HepG2 (cell line): Measurements from ENCODE around the gene ZNF117. TPM values are rescaled to one million over a fixed set of nuclear protein-coding genes. Genes with fewer than 3 reads are reported as not detected.
A peak's percentile ranks its signal among the peaks of the same experiment; 100 is the strongest.

Experiments
- CBX1 ChIP-seq: IDR thresholded peaks from one replicate; pipeline ENCODE4 v1.6.1; 2016; ENCODE audit warnings: antibody characterized with exemption, low read depth
- FOXA1 ChIP-seq, 2 experiments: fragments of 450-650 bp in 1 of 2; sonication (generic) in 1 of 2; formaldehyde crosslinking in 1 of 2; IDR thresholded peaks; 2 replicates each; pipeline versions ENCODE4 v1.4.0 to v1.6.1; 2016 to 2020; ENCODE audit warnings: missing genetic modification reagents in 1 of 2
- GABPA ChIP-seq, 2 experiments: IDR thresholded peaks; 2 replicates each; pipeline ENCODE4 v1.6.1; 2011 to 2016; ENCODE audit warnings: low read depth in 2 of 2, low read length in 1 of 2, missing biosample characterization in 1 of 2, missing genetic modification characterization in 1 of 2
- GPN1 ChIP-seq: sonication (generic); formaldehyde crosslinking; IDR thresholded peaks from 2 replicates; pipeline ENCODE4 v1.5.1; 2020; ENCODE audit warnings: missing genetic modification reagents, borderline replicate concordance
- IRX3 ChIP-seq: sonication (generic); formaldehyde crosslinking; IDR thresholded peaks from 2 replicates; pipeline ENCODE4 v1.8.1; 2023; ENCODE audit warnings: mild to moderate bottlenecking, low read depth, missing genetic modification reagents, borderline replicate concordance
- NFE2L1 ChIP-seq: sonication (generic); formaldehyde crosslinking; IDR thresholded peaks from 2 replicates; pipeline ENCODE4 v1.4.0; 2020; ENCODE audit warnings: missing genetic modification reagents, mild to moderate bottlenecking, borderline replicate concordance
- SIN3A ChIP-seq: IDR thresholded peaks from 2 replicates; pipeline ENCODE4 v1.6.1; 2011; ENCODE audit warnings: low read depth, mild to moderate bottlenecking, control low read depth, low read length, borderline replicate concordance
- SRSF4 ChIP-seq: fragments of 200-400 bp; formaldehyde crosslinking; IDR thresholded peaks from one replicate; pipeline ENCODE4 v1.6.1; 2018; ENCODE audit warnings: mild to moderate bottlenecking, low read depth, low read length, moderate library complexity; ENCODE audit not compliant: poor library complexity, severe bottlenecking
- ZC3H13 ChIP-seq: sonication (generic); formaldehyde crosslinking; IDR thresholded peaks from 2 replicates; pipeline ENCODE4 v1.8.1; 2023; ENCODE audit warnings: mild to moderate bottlenecking, missing genetic modification reagents, moderate library complexity
- ZNF138 ChIP-seq: sonication (generic); formaldehyde crosslinking; IDR thresholded peaks from 2 replicates; pipeline ENCODE4 v1.5.0; 2020; ENCODE audit warnings: mild to moderate bottlenecking, low read depth, missing genetic modification reagents
- ZNF326 ChIP-seq: sonication (generic); formaldehyde crosslinking; IDR thresholded peaks from 2 replicates; pipeline ENCODE4 v1.4.0; 2020; ENCODE audit warnings: missing genetic modification reagents, borderline replicate concordance
- ZNF451 ChIP-seq: sonication (generic); formaldehyde crosslinking; IDR thresholded peaks from 2 replicates; pipeline ENCODE4 v1.5.0; 2020; ENCODE audit warnings: mild to moderate bottlenecking, missing genetic modification reagents
- ZNF530 ChIP-seq: sonication (generic); formaldehyde crosslinking; IDR thresholded peaks from 2 replicates; pipeline ENCODE4 v1.5.0; 2020; ENCODE audit warnings: low read depth, mild to moderate bottlenecking, missing genetic modification reagents
- ZNF672 ChIP-seq: sonication (generic); formaldehyde crosslinking; IDR thresholded peaks from 2 replicates; pipeline ENCODE4 v1.8.1; 2022; ENCODE audit warnings: missing genetic modification reagents
- ZNF790 ChIP-seq: sonication (generic); formaldehyde crosslinking; IDR thresholded peaks from 2 replicates; pipeline ENCODE4 v1.8.0; 2022; ENCODE audit warnings: missing genetic modification reagents, mild to moderate bottlenecking, borderline replicate concordance
- polyA plus RNA-seq, 8 experiments: library from polyadenylated mRNA; depleted of rRNA in 3 of 8; stranded (reverse) in 7 of 8; unstranded in 1 of 8; fragments of >200 nt; fragmentation: Illumina TruSeq in 4 of 8; extraction: Trizol in 4 of 8; gene quantifications; 2 replicates each; pipeline versions ENCODE4 v1.2.1 to v1.2.3, GENCODE V29; 2011 to 2016; ENCODE audit warnings: low read depth in 4 of 8, missing spikeins in 1 of 8, mixed read lengths in 1 of 8; ENCODE audit not compliant: insufficient read depth in 1 of 8
- total RNA-seq, 5 experiments: library from RNA; depleted of rRNA; stranded (reverse); fragments of >200 nt; fragmentation: Illumina TruSeq; extraction: Trizol; gene quantifications; 2 replicates each; pipeline ENCODE4 v1.2.3, GENCODE V29; 2016; ENCODE audit warnings: low read depth in 1 of 5
- TF ChIP-seq, protein P1 (sequence below): IDR thresholded peaks from 2 replicates; pipeline ENCODE4 v1.6.1; 2012; ENCODE audit warnings: low read depth, low read length, improper control_type of control experiment
- TF ChIP-seq, protein P2 (sequence below): sonication (generic); formaldehyde crosslinking; IDR thresholded peaks from 2 replicates; pipeline ENCODE4 v1.4.0; 2020; ENCODE audit warnings: mild to moderate bottlenecking, missing genetic modification reagents
- TF ChIP-seq, protein P3 (sequence below): sonication (generic); formaldehyde crosslinking; IDR thresholded peaks from 2 replicates; pipeline ENCODE4 v1.5.0; 2020; ENCODE audit warnings: mild to moderate bottlenecking, missing genetic modification reagents
- TF ChIP-seq, protein P4 (sequence below): sonication (generic); formaldehyde crosslinking; IDR thresholded peaks from 2 replicates; pipeline ENCODE4 v1.5.1; 2020; ENCODE audit warnings: missing genetic modification reagents, mild to moderate bottlenecking, borderline replicate concordance

ZNF117 gene
- total and polyA plus RNA-seq, 2 of the 13 experiments (the other 11 are each of a cell fraction or from before 2014, with no cell fraction given): 6.6 to 20.0 TPM

DNA sequence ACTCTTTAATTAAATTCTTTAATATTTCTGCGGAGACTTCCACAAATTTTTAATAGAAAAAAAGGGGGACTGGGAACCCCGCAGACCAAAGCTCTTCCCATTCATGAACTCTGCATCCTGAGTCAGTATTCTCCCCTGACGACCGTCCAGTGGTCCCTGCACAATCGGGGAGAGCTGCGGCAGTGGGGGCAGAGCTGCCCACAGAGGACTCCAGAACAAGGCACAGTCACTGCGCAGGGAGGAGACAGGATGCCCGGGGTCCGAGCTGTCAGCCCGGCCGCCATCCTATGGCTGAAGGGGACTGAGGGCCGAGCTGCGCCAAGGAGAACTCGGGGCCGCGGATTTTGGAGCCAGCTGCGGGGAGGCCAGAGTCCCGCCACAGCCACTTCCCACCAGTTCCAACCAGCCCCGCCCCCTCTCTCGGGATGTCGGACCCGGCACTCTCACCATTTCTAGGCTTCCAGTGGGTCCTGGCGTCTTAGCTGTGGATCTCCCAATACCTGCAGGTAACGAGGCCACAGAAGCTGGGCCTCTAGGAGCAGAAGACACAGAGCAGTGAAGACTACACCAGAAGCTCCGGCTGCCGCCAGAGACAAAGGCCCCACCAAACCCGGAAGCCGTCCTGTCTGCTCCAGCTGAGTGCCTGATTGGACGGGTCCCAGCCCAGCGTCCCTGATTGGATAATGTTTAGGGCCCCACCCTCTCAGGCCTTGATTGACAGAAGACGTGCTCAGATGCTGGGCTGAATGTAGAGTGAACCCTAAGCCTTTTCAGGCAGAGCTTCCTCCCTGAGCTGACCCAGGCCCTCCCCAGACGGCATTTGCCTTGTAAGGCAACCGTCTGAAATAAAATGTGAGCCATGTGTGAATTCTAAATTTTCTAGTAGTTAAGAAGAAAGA lies 15.5 kb upstream of the ZNF117 start, which contains the start of gene ERV3-1 (continued):
- TF ChIP-seq, protein P1, sequence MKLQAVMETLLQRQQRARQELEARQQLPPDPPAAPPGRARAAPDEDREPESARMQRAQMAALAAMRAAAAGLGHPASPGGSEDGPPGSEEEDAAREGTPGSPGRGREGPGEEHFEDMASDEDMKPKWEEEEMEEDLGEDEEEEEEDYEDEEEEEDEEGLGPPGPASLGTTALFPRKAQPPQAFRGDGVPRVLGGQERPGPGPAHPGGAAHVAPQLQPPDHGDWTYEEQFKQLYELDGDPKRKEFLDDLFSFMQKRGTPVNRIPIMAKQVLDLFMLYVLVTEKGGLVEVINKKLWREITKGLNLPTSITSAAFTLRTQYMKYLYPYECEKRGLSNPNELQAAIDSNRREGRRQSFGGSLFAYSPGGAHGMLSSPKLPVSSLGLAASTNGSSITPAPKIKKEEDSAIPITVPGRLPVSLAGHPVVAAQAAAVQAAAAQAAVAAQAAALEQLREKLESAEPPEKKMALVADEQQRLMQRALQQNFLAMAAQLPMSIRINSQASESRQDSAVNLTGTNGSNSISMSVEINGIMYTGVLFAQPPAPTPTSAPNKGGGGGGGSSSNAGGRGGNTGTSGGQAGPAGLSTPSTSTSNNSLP: no peak
- no peak for TF ChIP-seq ZNF672 (CRISPR knock-in tag)
- no peak for TF ChIP-seq ZNF451
- TF ChIP-seq SRSF4: no peak
- TF ChIP-seq CBX1: no peak
- peak; percentile 78; the same call in 1 of the 2 replicates for TF ChIP-seq ZC3H13 (CRISPR knock-in tag)
- no peak for TF ChIP-seq GPN1 (CRISPR knock-in tag)
- no peak for TF ChIP-seq ZNF326 (CRISPR knock-in tag)
- TF ChIP-seq, protein P2, sequence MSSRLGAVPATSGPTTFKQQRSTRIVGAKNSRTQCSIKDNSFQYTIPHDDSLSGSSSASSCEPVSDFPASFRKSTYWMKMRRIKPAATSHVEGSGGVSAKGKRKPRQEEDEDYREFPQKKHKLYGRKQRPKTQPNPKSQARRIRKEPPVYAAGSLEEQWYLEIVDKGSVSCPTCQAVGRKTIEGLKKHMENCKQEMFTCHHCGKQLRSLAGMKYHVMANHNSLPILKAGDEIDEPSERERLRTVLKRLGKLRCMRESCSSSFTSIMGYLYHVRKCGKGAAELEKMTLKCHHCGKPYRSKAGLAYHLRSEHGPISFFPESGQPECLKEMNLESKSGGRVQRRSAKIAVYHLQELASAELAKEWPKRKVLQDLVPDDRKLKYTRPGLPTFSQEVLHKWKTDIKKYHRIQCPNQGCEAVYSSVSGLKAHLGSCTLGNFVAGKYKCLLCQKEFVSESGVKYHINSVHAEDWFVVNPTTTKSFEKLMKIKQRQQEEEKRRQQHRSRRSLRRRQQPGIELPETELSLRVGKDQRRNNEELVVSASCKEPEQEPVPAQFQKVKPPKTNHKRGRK (CRISPR knock-in tag): no peak
- no peak for TF ChIP-seq GABPA (IDR thresholded peaks at IDR 0.05; ENCODE audit: low read depth, low read length)
- peak; percentile 65 for TF ChIP-seq GABPA (CRISPR knock-in tag; IDR thresholded peaks at IDR 0.05; ENCODE audit: low read depth)
- TF ChIP-seq NFE2L1 (CRISPR knock-in tag): no peak
- TF ChIP-seq, protein P3, sequence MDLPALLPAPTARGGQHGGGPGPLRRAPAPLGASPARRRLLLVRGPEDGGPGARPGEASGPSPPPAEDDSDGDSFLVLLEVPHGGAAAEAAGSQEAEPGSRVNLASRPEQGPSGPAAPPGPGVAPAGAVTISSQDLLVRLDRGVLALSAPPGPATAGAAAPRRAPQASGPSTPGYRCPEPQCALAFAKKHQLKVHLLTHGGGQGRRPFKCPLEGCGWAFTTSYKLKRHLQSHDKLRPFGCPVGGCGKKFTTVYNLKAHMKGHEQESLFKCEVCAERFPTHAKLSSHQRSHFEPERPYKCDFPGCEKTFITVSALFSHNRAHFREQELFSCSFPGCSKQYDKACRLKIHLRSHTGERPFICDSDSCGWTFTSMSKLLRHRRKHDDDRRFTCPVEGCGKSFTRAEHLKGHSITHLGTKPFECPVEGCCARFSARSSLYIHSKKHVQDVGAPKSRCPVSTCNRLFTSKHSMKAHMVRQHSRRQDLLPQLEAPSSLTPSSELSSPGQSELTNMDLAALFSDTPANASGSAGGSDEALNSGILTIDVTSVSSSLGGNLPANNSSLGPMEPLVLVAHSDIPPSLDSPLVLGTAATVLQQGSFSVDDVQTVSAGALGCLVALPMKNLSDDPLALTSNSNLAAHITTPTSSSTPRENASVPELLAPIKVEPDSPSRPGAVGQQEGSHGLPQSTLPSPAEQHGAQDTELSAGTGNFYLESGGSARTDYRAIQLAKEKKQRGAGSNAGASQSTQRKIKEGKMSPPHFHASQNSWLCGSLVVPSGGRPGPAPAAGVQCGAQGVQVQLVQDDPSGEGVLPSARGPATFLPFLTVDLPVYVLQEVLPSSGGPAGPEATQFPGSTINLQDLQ (CRISPR knock-in tag): no peak
- no peak for TF ChIP-seq ZNF138 (CRISPR knock-in tag)
- TF ChIP-seq, protein P4, sequence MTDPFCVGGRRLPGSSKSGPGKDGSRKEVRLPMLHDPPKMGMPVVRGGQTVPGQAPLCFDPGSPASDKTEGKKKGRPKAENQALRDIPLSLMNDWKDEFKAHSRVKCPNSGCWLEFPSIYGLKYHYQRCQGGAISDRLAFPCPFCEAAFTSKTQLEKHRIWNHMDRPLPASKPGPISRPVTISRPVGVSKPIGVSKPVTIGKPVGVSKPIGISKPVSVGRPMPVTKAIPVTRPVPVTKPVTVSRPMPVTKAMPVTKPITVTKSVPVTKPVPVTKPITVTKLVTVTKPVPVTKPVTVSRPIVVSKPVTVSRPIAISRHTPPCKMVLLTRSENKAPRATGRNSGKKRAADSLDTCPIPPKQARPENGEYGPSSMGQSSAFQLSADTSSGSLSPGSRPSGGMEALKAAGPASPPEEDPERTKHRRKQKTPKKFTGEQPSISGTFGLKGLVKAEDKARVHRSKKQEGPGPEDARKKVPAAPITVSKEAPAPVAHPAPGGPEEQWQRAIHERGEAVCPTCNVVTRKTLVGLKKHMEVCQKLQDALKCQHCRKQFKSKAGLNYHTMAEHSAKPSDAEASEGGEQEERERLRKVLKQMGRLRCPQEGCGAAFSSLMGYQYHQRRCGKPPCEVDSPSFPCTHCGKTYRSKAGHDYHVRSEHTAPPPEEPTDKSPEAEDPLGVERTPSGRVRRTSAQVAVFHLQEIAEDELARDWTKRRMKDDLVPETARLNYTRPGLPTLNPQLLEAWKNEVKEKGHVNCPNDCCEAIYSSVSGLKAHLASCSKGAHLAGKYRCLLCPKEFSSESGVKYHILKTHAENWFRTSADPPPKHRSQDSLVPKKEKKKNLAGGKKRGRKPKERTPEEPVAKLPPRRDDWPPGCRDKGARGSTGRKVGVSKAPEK (CRISPR knock-in tag): no peak
- peak; percentile 93; the same call in 1 of the 2 replicates for TF ChIP-seq SIN3A
- no peak for TF ChIP-seq IRX3 (CRISPR knock-in tag)
- TF ChIP-seq ZNF790 (CRISPR knock-in tag): no peak
- no peak for TF ChIP-seq ZNF530 (CRISPR knock-in tag)
- no peak for TF ChIP-seq FOXA1 (IDR thresholded peaks at IDR 0.05)
- no peak for TF ChIP-seq FOXA1 (CRISPR knock-in tag; IDR thresholded peaks at IDR 0.05)
